HG02642 (cell line): ENCODE measurements around the gene VPS50.

Source experiments
- ATAC-seq: cut with Tn5 transposase; IDR thresholded peaks from one replicate; pipeline ENCODE4 v1.9.1; 2021; ENCODE audit warnings: mild to moderate bottlenecking; ENCODE audit not compliant: unreplicated experiment, poor library complexity

The VPS50 gene

GRCh38 chr7:93238748-93239147, 6.6 kb downstream of the VPS50 start:
- ATAC-seq: no peak

GRCh38 chr7:93239824-93240223, 7.7 kb downstream of the VPS50 start:
- no peak for ATAC-seq

GRCh38 chr7:93242106-93242505, 9.9 kb downstream of the VPS50 start:
- no peak for ATAC-seq

GRCh38 chr7:93245525-93246432, 13.6 kb downstream of the VPS50 start:
- no peak for ATAC-seq

GRCh38 chr7:93249491-93250148, 17.5 kb downstream of the VPS50 start:
- no peak for ATAC-seq

- ATAC-seq: no peak
Measured at GRCh38 chr7:93258661-93259060, 26.5 kb downstream of the VPS50 start.

- ATAC-seq: no peak
Measured at GRCh38 chr7:93262535-93262934, 30.4 kb downstream of the VPS50 start.

GRCh38 chr7:93265220-93265619, 33.1 kb downstream of the VPS50 start:
- ATAC-seq: no peak

- no peak for ATAC-seq
Measured at GRCh38 chr7:93279541-93279940, 47.4 kb downstream of the VPS50 start.

- ATAC-seq: no peak
Measured at GRCh38 chr7:93284908-93285307, 52.7 kb downstream of the VPS50 start.

- ATAC-seq: no peak
Measured at GRCh38 chr7:93293229-93293628, 61.1 kb downstream of the VPS50 start.

GRCh38 chr7:93298206-93298605, 66.0 kb downstream of the VPS50 start:
- no peak for ATAC-seq

- ATAC-seq: no peak
Measured at GRCh38 chr7:93298671-93299070, 66.5 kb downstream of the VPS50 start.

- no peak for ATAC-seq
Measured at GRCh38 chr7:93301736-93302135, 69.6 kb downstream of the VPS50 start.

- no peak for ATAC-seq
Measured at GRCh38 chr7:93307131-93307660, 75.0 kb downstream of the VPS50 start.

- no peak for ATAC-seq
Measured at GRCh38 chr7:93307943-93308342, 75.8 kb downstream of the VPS50 start.

GRCh38 chr7:93310346-93310745, 78.2 kb downstream of the VPS50 start:
- no peak for ATAC-seq

- no peak for ATAC-seq
Measured at GRCh38 chr7:93314449-93314848, 82.3 kb downstream of the VPS50 start.

GRCh38 chr7:93315896-93316295, 83.7 kb downstream of the VPS50 start:
- no peak for ATAC-seq

GRCh38 chr7:93316730-93317129, 84.6 kb downstream of the VPS50 start:
- no peak for ATAC-seq

GRCh38 chr7:93320887-93321286, 88.7 kb downstream of the VPS50 start:
- ATAC-seq: no peak
